Gastroesophageal sphincter (tissue), 4 donors: Measurements from ENCODE around the gene F2RL1. TPM values are rescaled to one million over a fixed set of nuclear protein-coding genes. Genes with fewer than 3 reads are reported as not detected.
"Not testable (repeated sequence)": the region's sequence is repeated elsewhere in the genome, so short reads cannot be mapped to it uniquely, and the experiment has no call there.

Source experiments
- ATAC-seq: fragments of 150-250 bp; one replicate; pipeline ENCODE4 v1.9.1; 2016; ENCODE audit warnings: mild to moderate bottlenecking, moderate library complexity
- H3K27ac ChIP-seq, 4 donors: fragments of 200-600 bp; sonication (generic) in 3 of 4; 1 replicate in 3 of 4; 2 replicates in 1 of 4; pipeline ENCODE4 v1.5.1; 2016 to 2019
- H3K27me3 ChIP-seq: fragments of 200-600 bp; sonication (generic); one replicate; pipeline ENCODE4 v1.5.1; 2019
- H3K36me3 ChIP-seq, 2 donors: fragments of 200-600 bp; sonication (generic); one replicate each; pipeline ENCODE4 v1.5.1; 2019; ENCODE audit warnings: control low read depth in 1 of 2
- H3K4me1 ChIP-seq, 3 donors: fragments of 200-600 bp; sonication (generic); 1 replicate in 2 of 3; 2 replicates in 1 of 3; pipeline ENCODE4 v1.5.1; 2016 to 2019; ENCODE audit warnings: control low read depth in 2 of 3
- H3K4me3 ChIP-seq, 2 donors: fragments of 200-600 bp; sonication (generic); one replicate each; pipeline ENCODE4 v1.5.1; 2019; ENCODE audit warnings: mild to moderate bottlenecking in 1 of 2, moderate library complexity in 1 of 2
- H3K9me3 ChIP-seq, 3 donors: fragments of 200-600 bp; sonication (generic); one replicate each; pipeline ENCODE4 v1.5.1; 2017 to 2019; ENCODE audit warnings: control low read depth in 2 of 3
- CTCF ChIP-seq, 4 experiments: fragments of 200-600 bp in 2 of 4; fragments of 450-650 bp in 2 of 4; sonication (generic) in 1 of 4; IDR thresholded peaks; one replicate each; pipeline ENCODE4 v1.5.1; 2017 to 2019; ENCODE audit warnings: antibody characterized with exemption in 4 of 4, mild to moderate bottlenecking in 2 of 4, moderate library complexity in 2 of 4
- EP300 ChIP-seq: sonication (generic); formaldehyde crosslinking; IDR thresholded peaks from one replicate; pipeline ENCODE4 v1.6.1; 2017; ENCODE audit warnings: antibody characterized with exemption, mild to moderate bottlenecking
- POLR2A ChIP-seq, 2 donors: fragments of 450-650 bp; IDR thresholded peaks; one replicate each; pipeline ENCODE4 v1.6.1; 2017; ENCODE audit warnings: antibody characterized with exemption in 2 of 2, mild to moderate bottlenecking in 2 of 2, moderate library complexity in 1 of 2
- POLR2AphosphoS5 ChIP-seq: sonication (generic); formaldehyde crosslinking; IDR thresholded peaks from one replicate; pipeline ENCODE4 v1.6.1; 2017; ENCODE audit warnings: antibody characterized with exemption
- WGBS, 2 donors: methylation state at CpG; one replicate each; pipeline ENCODE4 v1.1.5; 2018; ENCODE audit warnings: low coverage in 1 of 2; 5-methylcytosine and 5-hydroxymethylcytosine counted together
- total RNA-seq, 4 donors: library from RNA; depleted of rRNA; stranded (reverse); fragments of >200 nt; gene quantifications; one replicate each; pipeline ENCODE4 v1.1.0, GENCODE V29; 2016

Gene F2RL1
- total RNA-seq, 4 donors from 2014 or later = 0.50 to 3.4 (median 0.81) TPM; not detected in 1

- Histone ChIP-seq H3K9me3 (no peaks in the 10 kb centered on the region), H3K36me3 (no peaks in the 10 kb centered on the region), H3K4me1 (no peaks in the 10 kb centered on the region), H3K27me3 (no peaks in the 10 kb centered on the region), H3K27ac (no peak overlapping the region), H3K4me3 (no peak overlapping the region)
- no peak for ATAC-seq
- TF ChIP-seq POLR2AphosphoS5 = no peak
- no peak for TF ChIP-seq POLR2A (IDR thresholded peaks at IDR 0.05)
- TF ChIP-seq EP300 = no peak
- TF ChIP-seq CTCF (IDR thresholded peaks at IDR 0.05) = no peak
- WGBS, 2 donors = 41 to 61% methylated on average over 7 of the region's 7 CpGs
Observed at GRCh38 chr5:76851728-76852369, 33.0 kb downstream of the F2RL1 start.

- Histone ChIP-seq H3K36me3 (no peaks in the 10 kb centered on the region), H3K4me1 (no peaks in the 10 kb centered on the region), H3K27ac (no peak overlapping the region), H3K27me3 (no peaks in the 10 kb centered on the region), H3K4me3 (no peak overlapping the region), H3K9me3 (no peaks in the 10 kb centered on the region)
- WGBS, 2 donors = 63 to 75% methylated on average over 2 of the region's 2 CpGs
- TF ChIP-seq CTCF (IDR thresholded peaks at IDR 0.05) (no peak), POLR2AphosphoS5 (no peak), POLR2A (IDR thresholded peaks at IDR 0.05) (no peak), EP300 (no peak)
- ATAC-seq = no peak
Observed at GRCh38 chr5:76852772-76853171, 33.9 kb downstream of the F2RL1 start.

GRCh38 chr5:76853741-76854140, 34.9 kb downstream of the F2RL1 start:
- not testable (repeated sequence) for H3K4me3 ChIP-seq, H3K36me3 ChIP-seq, H3K9me3 ChIP-seq, ATAC-seq, H3K4me1 ChIP-seq, H3K27me3 ChIP-seq, H3K27ac ChIP-seq
- WGBS, 2 donors = 92% methylated on average over 3 of the region's 3 CpGs; no CpG with 5 or more reads in 1 of the 2 donors

GRCh38 chr5:76854644-76855043, 35.8 kb downstream of the F2RL1 start:
- TF ChIP-seq EP300 (no peak), POLR2A (IDR thresholded peaks at IDR 0.05) (no peak)
- no peaks in the 10 kb centered on the region for H3K27me3 ChIP-seq
- no peak overlapping the region for H3K4me3 ChIP-seq
- H3K27ac ChIP-seq = no peak overlapping the region
- no peaks in the 10 kb centered on the region for H3K4me1 ChIP-seq
- no peaks in the 10 kb centered on the region for H3K9me3 ChIP-seq
- no peaks in the 10 kb centered on the region for H3K36me3 ChIP-seq
- ATAC-seq = no peak

GRCh38 chr5:76855501-76855900, 36.7 kb downstream of the F2RL1 start:
- not testable (repeated sequence) for H3K9me3 ChIP-seq, H3K36me3 ChIP-seq, H3K27ac ChIP-seq, ATAC-seq, H3K4me1 ChIP-seq, H3K4me3 ChIP-seq, H3K27me3 ChIP-seq

GRCh38 chr5:76855961-76856360, 37.1 kb downstream of the F2RL1 start:
- no peaks in the 10 kb centered on the region for H3K36me3 ChIP-seq
- WGBS, 2 donors = 76% methylated on average over 3 of the region's 3 CpGs; no CpG with 5 or more reads in 1 of the 2 donors
- no peaks in the 10 kb centered on the region for H3K4me1 ChIP-seq
- H3K9me3 ChIP-seq = no peaks in the 10 kb centered on the region
- H3K4me3 ChIP-seq = no peak overlapping the region
- TF ChIP-seq EP300 = no peak
- H3K27me3 ChIP-seq = no peaks in the 10 kb centered on the region
- H3K27ac ChIP-seq = peak overlapping the region in 1 of 4 donors; percentile 38
- ATAC-seq = no peak

GRCh38 chr5:76856800-76857199, 38.0 kb downstream of the F2RL1 start:
- H3K27ac ChIP-seq, H3K9me3 ChIP-seq, ATAC-seq, H3K27me3 ChIP-seq, H3K36me3 ChIP-seq, H3K4me3 ChIP-seq, H3K4me1 ChIP-seq: not testable (repeated sequence)
- 70 to 100% methylated on average over 2 to 3 of the region's 4 CpGs for WGBS, 2 donors
